ENCODE data around the gene PAOX. TPM values are rescaled to one million over a fixed set of nuclear protein-coding genes. Genes with fewer than 3 reads are reported as not detected.

PAOX gene
- total RNA-seq, 1 experiment from 2014 or later, result 1.2 TPM

DNA sequence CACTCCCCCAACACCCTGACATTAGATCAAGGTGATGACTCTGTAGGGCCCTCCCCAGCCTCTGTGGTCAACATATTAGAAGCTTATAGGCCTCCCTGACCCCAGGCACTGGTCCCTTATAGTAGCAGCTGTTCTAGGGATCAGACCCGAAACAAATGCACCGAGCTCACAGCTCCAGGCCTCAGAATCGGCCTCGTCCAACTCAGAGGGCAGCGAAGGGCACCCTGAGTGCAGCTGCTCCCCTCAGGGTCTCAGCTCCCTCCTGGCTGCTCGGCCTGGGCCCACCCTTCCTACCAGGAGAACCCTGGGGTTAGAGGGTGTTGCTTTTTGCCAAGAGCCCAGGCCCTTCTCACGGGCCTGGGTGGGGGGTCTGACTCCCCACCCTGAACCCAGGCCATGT, 10.9 kb upstream of the PAOX start:
- no peak overlapping the region for H3K4me3 Mint-ChIP-seq (ENCODE audit: unreplicated experiment)
- CTCF ChIA-PET, result interaction anchor here (1.2 to 1.6 kb wide), 2 partner anchors 38 to 61 kb away, joined by 6 to 9 read pairs; no protein-coding TSS in a partner anchor
- no peak for DNase-seq (ENCODE audit: unreplicated experiment)
- no peaks in the 10 kb centered on the region for H3K27me3 Mint-ChIP-seq (ENCODE audit: insufficient read depth, unreplicated experiment)
- no TSS peak for BruUV-seq (replicated peaks)
- no peak for TF ChIP-seq CTCF (IDR thresholded peaks at IDR 0.05; ENCODE audit: unreplicated experiment)
- intact Hi-C loops (cut with micrococcal nuclease), result no loop called here
- peaks cover 55% of the 10 kb centered on the region for H3K36me3 Mint-ChIP-seq (ENCODE audit: insufficient read depth, unreplicated experiment)
- peaks cover 5% of the 10 kb centered on the region for H3K4me1 Mint-ChIP-seq (ENCODE audit: insufficient read depth, unreplicated experiment)
- H3K27ac Mint-ChIP-seq (ENCODE audit: low read depth, unreplicated experiment), result no peak overlapping the region
- no peaks in the 10 kb centered on the region for H3K9me3 Mint-ChIP-seq (ENCODE audit: unreplicated experiment)
- POLR2A ChIA-PET, result interaction anchor here (0.6 to 1.1 kb wide), 2 partner anchors 59 to 186 kb away, joined by 3 read pairs; no protein-coding TSS in a partner anchor

- intact Hi-C loops (cut with micrococcal nuclease), result no loop called here
- no peak for TF ChIP-seq CTCF (IDR thresholded peaks at IDR 0.05; ENCODE audit: unreplicated experiment)
- Mint-ChIP-seq H3K36me3 (ENCODE audit: insufficient read depth, unreplicated experiment) (peaks cover 49% of the 10 kb centered on the region), H3K27ac (ENCODE audit: low read depth, unreplicated experiment) (no peak overlapping the region), H3K4me1 (ENCODE audit: insufficient read depth, unreplicated experiment) (peaks cover 10% of the 10 kb centered on the region), H3K4me3 (ENCODE audit: unreplicated experiment) (no peak overlapping the region), H3K9me3 (ENCODE audit: unreplicated experiment) (no peaks in the 10 kb centered on the region), H3K27me3 (ENCODE audit: insufficient read depth, unreplicated experiment) (no peaks in the 10 kb centered on the region)
- POLR2A ChIA-PET, result interaction anchor here (0.6 kb wide), 1 partner anchor 13 kb away, joined by 4 read pairs; no protein-coding TSS in a partner anchor
- no TSS peak for BruUV-seq (replicated peaks)
- CTCF ChIA-PET, result no interaction called here
- DNase-seq (ENCODE audit: unreplicated experiment), result no peak
These were observed 8.9 kb upstream of the PAOX start for GRCh38 chr10:133370030-133370786.

GRCh38 chr10:133372507-133372906, 6.6 kb upstream of the PAOX start:
- Mint-ChIP-seq H3K36me3 (ENCODE audit: insufficient read depth, unreplicated experiment) (peaks cover 39% of the 10 kb centered on the region), H3K27me3 (ENCODE audit: insufficient read depth, unreplicated experiment) (no peaks in the 10 kb centered on the region), H3K9me3 (ENCODE audit: unreplicated experiment) (no peaks in the 10 kb centered on the region), H3K27ac (ENCODE audit: low read depth, unreplicated experiment) (peak overlapping the region; percentile 88), H3K4me1 (ENCODE audit: insufficient read depth, unreplicated experiment) (peaks cover 10% of the 10 kb centered on the region), H3K4me3 (ENCODE audit: unreplicated experiment) (peak overlapping the region; percentile 82)
- no TSS peak for BruUV-seq (replicated peaks)
- intact Hi-C loops (cut with micrococcal nuclease), result no loop called here
- TF ChIP-seq CTCF (IDR thresholded peaks at IDR 0.05; ENCODE audit: unreplicated experiment), result no peak
- ChIA-PET POLR2A (interaction anchor here (0.7 to 2.0 kb wide), 2 partner anchors 20 to 781 kb away, joined by 3 to 9 read pairs; partner anchors contain the start of gene MTG1), CTCF (interaction anchor here (1.6 kb wide), 1 partner anchor 65 kb away, joined by 6 read pairs; no protein-coding TSS in a partner anchor)
- no peak for DNase-seq (ENCODE audit: unreplicated experiment)

- POLR2A ChIA-PET, result interaction anchor here (0.6 to 2.0 kb wide), 4 partner anchors 19 to 94 kb away, joined by 3 to 9 read pairs (median 4); partner anchors contain the start of gene MTG1
- CTCF ChIA-PET, result interaction anchor here (1.5 to 1.6 kb wide), 2 partner anchors 44 to 66 kb away, joined by 6 read pairs; no protein-coding TSS in a partner anchor
- DNase-seq (ENCODE audit: unreplicated experiment), result peak; percentile 92
- no peaks in the 10 kb centered on the region for H3K9me3 Mint-ChIP-seq (ENCODE audit: unreplicated experiment)
- H3K4me1 Mint-ChIP-seq (ENCODE audit: insufficient read depth, unreplicated experiment), result peaks cover 10% of the 10 kb centered on the region
- peaks cover 33% of the 10 kb centered on the region for H3K36me3 Mint-ChIP-seq (ENCODE audit: insufficient read depth, unreplicated experiment)
- no peak for TF ChIP-seq CTCF (IDR thresholded peaks at IDR 0.05; ENCODE audit: unreplicated experiment)
- BruUV-seq (replicated peaks), result no TSS peak
- no peaks in the 10 kb centered on the region for H3K27me3 Mint-ChIP-seq (ENCODE audit: insufficient read depth, unreplicated experiment)
- intact Hi-C loops (cut with micrococcal nuclease), result no loop called here
- H3K27ac Mint-ChIP-seq (ENCODE audit: low read depth, unreplicated experiment), result peak within 1 kb of the TSS; percentile 88
- peak within 1 kb of the TSS; percentile 82 for H3K4me3 Mint-ChIP-seq (ENCODE audit: unreplicated experiment)
These were observed 5.6 kb upstream of the PAOX start, which contains the start of gene ECHS1 for GRCh38 chr10:133373174-133374090. Gene ECHS1, minus strand, starts transcription at chr10:133373354. Its CDS starts 21 bp downstream, at chr10:133373333.

All from MCF 10A (cell line).